Measurements from ENCODE around the gene ZNF488. TPM values are rescaled to one million over a fixed set of nuclear protein-coding genes. Genes with fewer than 3 reads are reported as not detected.

The ZNF488 gene
- total RNA-seq, 4 donors from 2014 or later: 0.59 to 1.1 (median 1.0) TPM; not detected in 1

DNA sequence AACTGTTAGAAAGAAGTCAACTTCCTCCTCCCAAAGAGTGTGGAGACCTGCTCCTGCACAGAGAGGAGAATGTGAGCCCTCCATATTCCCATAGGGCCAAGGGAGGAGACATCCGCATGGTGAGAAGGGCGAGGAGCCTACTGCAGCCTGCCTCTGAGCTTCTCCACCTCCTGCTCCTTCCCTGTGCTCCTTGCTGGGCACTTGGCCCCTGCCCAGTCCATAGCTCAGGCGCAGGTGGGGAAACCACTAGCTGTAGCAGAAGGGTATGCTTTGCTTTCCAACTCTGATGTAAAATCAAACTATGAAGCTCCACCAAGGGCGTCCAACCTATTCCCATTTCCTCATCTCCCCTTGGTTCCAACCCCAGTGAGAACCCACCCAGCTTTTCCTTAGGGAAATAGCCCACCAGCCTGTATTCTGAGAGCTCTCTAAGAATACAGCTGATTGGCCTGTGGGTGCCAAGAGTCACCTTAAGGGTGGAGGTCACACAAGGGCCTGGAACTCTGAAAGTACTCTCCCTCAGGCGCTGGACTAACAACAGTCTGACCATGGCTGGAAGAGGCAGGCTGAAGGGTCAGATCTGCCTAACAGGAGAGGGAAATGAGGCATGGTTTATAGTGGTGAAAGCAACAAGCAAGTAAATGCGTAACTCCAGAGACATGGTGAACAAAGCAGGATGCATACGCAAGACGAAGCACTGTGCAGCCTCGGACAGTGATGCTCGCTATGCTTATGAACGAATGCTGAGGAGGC is 13.9 kb downstream of the ZNF488 start:
- no peak for DNase-seq (ENCODE audit: low spot score in 2 of 2)
- H3K4me1 ChIP-seq: peaks cover 0 to 15% (median 0%) of the 10 kb centered on the region in 4 donors
- TF ChIP-seq, protein P1, sequence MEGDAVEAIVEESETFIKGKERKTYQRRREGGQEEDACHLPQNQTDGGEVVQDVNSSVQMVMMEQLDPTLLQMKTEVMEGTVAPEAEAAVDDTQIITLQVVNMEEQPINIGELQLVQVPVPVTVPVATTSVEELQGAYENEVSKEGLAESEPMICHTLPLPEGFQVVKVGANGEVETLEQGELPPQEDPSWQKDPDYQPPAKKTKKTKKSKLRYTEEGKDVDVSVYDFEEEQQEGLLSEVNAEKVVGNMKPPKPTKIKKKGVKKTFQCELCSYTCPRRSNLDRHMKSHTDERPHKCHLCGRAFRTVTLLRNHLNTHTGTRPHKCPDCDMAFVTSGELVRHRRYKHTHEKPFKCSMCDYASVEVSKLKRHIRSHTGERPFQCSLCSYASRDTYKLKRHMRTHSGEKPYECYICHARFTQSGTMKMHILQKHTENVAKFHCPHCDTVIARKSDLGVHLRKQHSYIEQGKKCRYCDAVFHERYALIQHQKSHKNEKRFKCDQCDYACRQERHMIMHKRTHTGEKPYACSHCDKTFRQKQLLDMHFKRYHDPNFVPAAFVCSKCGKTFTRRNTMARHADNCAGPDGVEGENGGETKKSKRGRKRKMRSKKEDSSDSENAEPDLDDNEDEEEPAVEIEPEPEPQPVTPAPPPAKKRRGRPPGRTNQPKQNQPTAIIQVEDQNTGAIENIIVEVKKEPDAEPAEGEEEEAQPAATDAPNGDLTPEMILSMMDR (IDR thresholded peaks at IDR 0.05): no peak
- TF ChIP-seq POLR2A (IDR thresholded peaks at IDR 0.05) (no peak), EP300 (IDR thresholded peaks at IDR 0.05) (no peak)
- no peaks in the 10 kb centered on the region for H3K9me3 ChIP-seq
- no peaks in the 10 kb centered on the region for H3K27me3 ChIP-seq
- no peak overlapping the region for H3K27ac ChIP-seq
- H3K4me3 ChIP-seq: no peak overlapping the region
- no peaks in the 10 kb centered on the region for H3K36me3 ChIP-seq
- 93 to 96% methylated on average over 11 of the region's 11 CpGs for WGBS, 2 donors

DNA sequence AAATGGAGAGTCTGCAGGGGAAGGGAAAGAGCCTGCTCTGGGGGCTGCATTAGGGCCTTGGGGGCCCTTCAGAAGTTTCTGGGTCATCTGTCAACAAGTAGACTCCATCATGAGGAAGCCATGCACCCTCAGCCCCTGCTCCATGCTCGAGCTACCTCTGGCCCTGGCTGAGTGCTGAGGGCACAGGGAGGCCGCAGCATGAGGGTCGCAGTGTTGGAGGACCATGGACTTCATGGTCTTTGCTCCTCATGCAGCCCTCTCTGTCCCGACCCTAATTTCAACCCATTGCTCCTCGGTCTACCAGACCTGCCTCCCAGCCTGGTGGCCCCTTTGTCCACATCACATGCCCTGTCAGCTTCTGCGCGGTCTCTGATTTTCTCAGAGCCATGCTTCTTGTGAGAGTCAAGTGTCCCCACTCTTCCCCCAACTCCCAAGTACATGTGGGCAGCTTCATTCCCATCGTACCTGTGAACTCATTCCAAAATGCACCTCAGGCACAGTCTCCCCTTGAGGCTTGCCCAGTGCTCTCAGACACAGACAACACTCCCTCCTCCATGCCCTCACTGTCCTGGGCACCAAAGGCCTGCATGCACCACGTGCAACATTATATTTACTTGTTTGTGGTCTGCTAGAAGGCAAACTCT is 14.7 kb downstream of the ZNF488 start:
- TF ChIP-seq POLR2A (IDR thresholded peaks at IDR 0.05): no peak
- TF ChIP-seq, protein P1 (IDR thresholded peaks at IDR 0.05): no peak
- no peak for TF ChIP-seq EP300 (IDR thresholded peaks at IDR 0.05)
- DNase-seq (ENCODE audit: low spot score in 2 of 2): no peak
- Histone ChIP-seq H3K4me1 (peaks cover 0 to 7% (median 0%) of the 10 kb centered on the region in 4 donors), H3K36me3 (no peaks in the 10 kb centered on the region), H3K4me3 (no peak overlapping the region), H3K9me3 (no peaks in the 10 kb centered on the region), H3K27me3 (no peaks in the 10 kb centered on the region), H3K27ac (no peak overlapping the region)
- WGBS, 2 donors: 74 to 86% methylated on average over 9 of the region's 9 CpGs

GRCh38 chr10:47368431-47369180 is 15.5 kb downstream of the ZNF488 start:
- Histone ChIP-seq H3K27me3 (no peaks in the 10 kb centered on the region), H3K4me3 (no peak overlapping the region), H3K36me3 (no peaks in the 10 kb centered on the region), H3K27ac (no peak overlapping the region), H3K4me1 (peaks cover 0 to 5% (median 0%) of the 10 kb centered on the region in 4 donors), H3K9me3 (no peaks in the 10 kb centered on the region)
- no peak for TF ChIP-seq POLR2A (IDR thresholded peaks at IDR 0.05)
- TF ChIP-seq, protein P1 (IDR thresholded peaks at IDR 0.05): no peak
- no peak for TF ChIP-seq EP300 (IDR thresholded peaks at IDR 0.05)
- no peak for DNase-seq (ENCODE audit: low spot score in 2 of 2)
- WGBS, 2 donors: 95 to 97% methylated on average over 22 of the region's 24 CpGs

DNA sequence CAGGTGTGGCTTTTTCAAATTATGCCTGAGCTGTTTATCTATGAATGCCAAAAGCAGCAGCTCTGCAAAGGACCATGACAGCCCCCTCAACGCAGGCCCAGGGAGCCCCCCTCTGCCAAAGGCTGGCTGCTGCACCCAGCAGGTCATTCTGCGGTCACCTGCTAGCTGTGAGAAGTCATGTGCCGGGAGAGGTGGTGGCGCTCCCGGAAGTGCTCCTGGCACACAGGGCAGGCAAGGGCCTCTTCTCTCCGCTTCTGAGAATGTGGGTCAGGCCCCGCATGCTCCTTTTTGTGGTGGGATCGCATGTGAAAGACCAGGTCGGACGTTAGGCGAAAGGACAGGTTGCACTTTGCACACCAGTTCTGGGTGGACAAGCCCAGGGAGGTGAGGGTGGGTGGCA is 16.4 kb downstream of the ZNF488 start:
- H3K27me3 ChIP-seq: no peaks in the 10 kb centered on the region
- TF ChIP-seq POLR2A (IDR thresholded peaks at IDR 0.05) (no peak), EP300 (IDR thresholded peaks at IDR 0.05) (no peak)
- TF ChIP-seq, protein P1 (IDR thresholded peaks at IDR 0.05): no peak
- no peak for DNase-seq (ENCODE audit: low spot score in 2 of 2)
- H3K27ac ChIP-seq: no peak overlapping the region
- no peaks in the 10 kb centered on the region for H3K9me3 ChIP-seq
- H3K4me3 ChIP-seq: no peak overlapping the region
- no peaks in the 10 kb centered on the region for H3K36me3 ChIP-seq
- peaks cover 0 to 5% (median 0%) of the 10 kb centered on the region in 4 donors for H3K4me1 ChIP-seq
- WGBS, 2 donors: 80 to 88% methylated on average over 11 of the region's 11 CpGs

Data from tibial nerve (tissue), 4 donors.